AG09309 (cell line): ENCODE measurements around the gene GNG7.
"Not testable (repeated sequence)": the region's sequence is repeated elsewhere in the genome, so short reads cannot be mapped to it uniquely, and the experiment has no call there.

ENCODE experiments used
- DNase-seq: peaks from one replicate; pipeline ENCODE4 v3.0.0-alpha.2; 2010; ENCODE audit warnings: low read depth
- H3K4me3 ChIP-seq: 2 replicates; pipeline ENCODE4 v1.5.1; 2011; ENCODE audit warnings: mild to moderate bottlenecking, low read depth, low read length, moderate library complexity; ENCODE audit not compliant: control insufficient read depth
- TF ChIP-seq, protein P1 (sequence below): IDR thresholded peaks from 2 replicates; pipeline ENCODE4 v1.5.1; 2011; ENCODE audit warnings: mild to moderate bottlenecking, low read depth, low read length, inconsistent platforms; ENCODE audit not compliant: insufficient read depth, control insufficient read depth; ENCODE audit errors: missing control alignments

Gene GNG7

DNA sequence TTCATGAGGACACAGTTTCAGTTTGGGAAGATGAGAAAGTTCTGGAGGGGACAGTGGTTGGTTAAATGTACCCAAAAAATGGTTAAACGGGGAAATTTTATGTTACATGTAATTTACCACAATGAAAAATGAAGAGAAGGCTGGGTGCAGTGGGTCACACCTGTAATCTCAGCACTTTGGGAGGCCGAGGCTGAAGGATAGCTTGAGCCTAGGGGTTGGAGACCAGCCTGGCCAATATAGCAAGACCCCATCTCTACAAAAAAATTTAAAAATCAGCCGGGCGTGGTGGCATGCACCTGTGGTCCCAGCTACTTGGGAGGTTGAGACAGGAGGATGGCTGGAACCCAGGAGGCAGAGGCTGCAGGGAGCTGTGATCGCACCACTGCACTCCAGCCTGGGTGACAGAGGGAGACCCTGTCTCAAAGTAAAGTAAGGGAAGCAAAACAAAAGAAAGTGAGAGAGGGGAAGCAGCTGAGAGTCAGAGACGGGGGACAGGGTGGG is 17.2 kb downstream of the GNG7 start:
- H3K4me3 ChIP-seq, result no peak overlapping the region
- DNase-seq, result no peak
- TF ChIP-seq, protein P1, sequence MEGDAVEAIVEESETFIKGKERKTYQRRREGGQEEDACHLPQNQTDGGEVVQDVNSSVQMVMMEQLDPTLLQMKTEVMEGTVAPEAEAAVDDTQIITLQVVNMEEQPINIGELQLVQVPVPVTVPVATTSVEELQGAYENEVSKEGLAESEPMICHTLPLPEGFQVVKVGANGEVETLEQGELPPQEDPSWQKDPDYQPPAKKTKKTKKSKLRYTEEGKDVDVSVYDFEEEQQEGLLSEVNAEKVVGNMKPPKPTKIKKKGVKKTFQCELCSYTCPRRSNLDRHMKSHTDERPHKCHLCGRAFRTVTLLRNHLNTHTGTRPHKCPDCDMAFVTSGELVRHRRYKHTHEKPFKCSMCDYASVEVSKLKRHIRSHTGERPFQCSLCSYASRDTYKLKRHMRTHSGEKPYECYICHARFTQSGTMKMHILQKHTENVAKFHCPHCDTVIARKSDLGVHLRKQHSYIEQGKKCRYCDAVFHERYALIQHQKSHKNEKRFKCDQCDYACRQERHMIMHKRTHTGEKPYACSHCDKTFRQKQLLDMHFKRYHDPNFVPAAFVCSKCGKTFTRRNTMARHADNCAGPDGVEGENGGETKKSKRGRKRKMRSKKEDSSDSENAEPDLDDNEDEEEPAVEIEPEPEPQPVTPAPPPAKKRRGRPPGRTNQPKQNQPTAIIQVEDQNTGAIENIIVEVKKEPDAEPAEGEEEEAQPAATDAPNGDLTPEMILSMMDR, result no peak

DNA sequence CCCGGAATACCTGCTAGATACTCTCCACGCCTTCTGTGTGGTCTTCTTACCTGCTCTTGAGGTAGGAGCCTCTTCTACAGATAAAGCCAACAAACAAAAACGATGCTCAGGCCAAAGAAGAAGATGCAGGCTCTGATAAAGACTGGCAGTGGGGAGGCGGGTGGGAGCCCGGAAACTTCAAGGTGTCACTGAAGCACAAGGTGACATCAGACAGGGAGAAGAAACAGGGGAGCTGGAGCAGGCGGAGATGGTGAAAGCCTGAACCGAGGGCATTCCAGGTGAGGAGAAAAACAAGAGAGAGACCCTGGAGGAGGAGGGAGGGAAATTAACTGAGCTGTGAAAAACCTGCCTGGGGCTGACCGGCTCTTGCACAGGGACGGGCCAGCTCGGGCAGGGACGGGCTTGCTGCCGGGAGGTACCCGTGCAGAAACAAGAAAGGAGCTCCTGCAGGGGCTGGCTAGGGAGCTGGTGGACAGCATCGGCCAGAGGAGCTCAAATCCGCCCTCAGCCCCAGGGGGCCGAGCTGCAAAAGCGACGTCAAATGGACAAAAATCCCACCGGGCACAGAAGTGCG is 19.0 kb downstream of the GNG7 start:
- no peak for DNase-seq

DNA sequence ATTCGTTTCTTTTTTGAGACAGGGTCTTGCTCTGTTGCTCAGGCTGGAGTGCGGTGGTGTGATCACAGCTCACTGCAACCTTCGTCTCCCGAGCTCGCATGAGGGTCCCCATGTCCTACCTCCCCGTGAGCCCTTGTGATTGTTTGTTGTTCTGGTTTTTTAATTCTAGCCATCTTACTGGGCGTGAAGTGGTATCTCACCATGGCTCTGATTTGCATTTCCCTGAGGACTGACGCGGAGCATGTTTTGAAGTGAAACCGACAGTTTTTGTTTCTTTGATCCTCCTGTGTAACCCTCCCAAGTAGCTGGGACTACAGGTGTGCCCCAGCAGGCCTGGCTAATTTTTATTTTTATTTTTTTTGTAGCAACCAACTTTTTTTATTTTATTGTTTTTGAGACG is 21.7 kb downstream of the GNG7 start:
- no peak overlapping the region for H3K4me3 ChIP-seq
- TF ChIP-seq, protein P1, result no peak
- DNase-seq, result no peak

More for the DNA sequence above, 19.0 kb downstream of the GNG7 start:
- TF ChIP-seq, protein P1, result no peak
- no peak overlapping the region for H3K4me3 ChIP-seq

DNA sequence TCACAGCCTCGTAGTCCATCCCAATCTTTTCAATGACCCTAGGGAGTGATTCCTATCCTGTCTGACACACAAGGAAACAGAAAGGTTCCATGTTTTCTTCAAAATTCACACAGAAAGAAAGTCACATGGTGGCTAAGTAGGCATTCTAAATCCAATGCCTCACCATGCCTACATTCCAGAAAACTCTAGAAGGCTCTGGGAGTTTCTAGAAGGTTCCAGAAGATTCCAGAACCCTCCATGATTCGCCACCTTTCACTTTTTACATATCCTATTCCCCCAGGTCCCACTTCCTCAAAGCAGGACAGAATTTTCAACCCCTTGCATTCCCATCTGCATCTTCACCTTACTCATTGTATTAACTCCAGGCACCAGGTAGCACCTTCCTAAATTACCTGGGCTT is 23.1 kb downstream of the GNG7 start:
- H3K4me3 ChIP-seq, result no peak overlapping the region
- TF ChIP-seq, protein P1, result no peak
- DNase-seq, result no peak

DNA sequence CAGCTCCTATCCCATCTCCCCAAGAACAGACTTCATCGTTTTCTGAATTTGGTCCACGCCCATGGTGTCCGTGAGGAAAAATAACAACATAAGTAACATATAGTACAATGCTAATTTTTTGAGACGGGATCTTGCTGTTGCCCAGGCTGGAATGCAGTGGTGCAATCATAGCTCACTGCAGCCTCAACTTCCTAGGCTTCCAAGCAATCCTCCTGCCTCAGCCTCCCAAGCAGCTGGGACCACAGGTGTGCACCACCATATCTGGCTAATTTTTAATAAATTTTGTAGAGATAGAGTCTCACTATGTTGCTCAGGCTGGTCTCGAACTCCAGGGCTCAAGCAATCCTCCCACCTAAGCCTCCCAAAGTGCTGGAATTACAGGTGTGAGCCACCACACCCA is 23.5 kb downstream of the GNG7 start:
- not testable (repeated sequence) for H3K4me3 ChIP-seq, DNase-seq

DNA sequence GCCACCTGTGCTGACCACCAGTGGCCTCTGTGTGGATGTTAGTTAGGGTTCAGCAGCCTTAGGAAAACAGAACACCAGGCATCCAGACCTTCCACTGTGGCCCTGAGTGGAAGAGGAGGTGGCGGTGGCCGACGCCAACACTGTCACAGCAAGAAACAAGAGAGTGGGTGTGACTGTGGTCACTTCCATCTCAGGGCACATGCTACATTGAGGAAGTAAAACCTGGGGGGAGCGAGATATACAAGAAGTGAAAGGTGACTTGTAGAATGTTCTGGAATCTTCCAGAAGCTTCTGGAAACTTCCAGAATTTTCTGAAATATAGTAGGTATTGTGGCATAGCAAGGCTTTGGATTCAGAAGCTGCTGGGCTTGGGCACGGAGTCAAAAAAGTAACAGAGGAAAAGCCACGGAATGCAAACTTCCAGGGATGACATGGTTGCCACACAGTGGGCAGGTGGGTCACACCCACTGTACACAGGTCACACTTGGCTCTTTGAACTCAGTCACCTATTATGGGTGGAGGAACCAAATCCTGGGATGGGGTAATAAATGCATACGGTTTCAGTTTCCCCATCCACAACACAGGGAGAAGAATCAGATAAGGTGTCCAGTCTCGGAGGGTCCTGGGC is 24.3 kb downstream of the GNG7 start:
- no peak for DNase-seq
- TF ChIP-seq, protein P1, result no peak
- H3K4me3 ChIP-seq, result no peak overlapping the region

DNA sequence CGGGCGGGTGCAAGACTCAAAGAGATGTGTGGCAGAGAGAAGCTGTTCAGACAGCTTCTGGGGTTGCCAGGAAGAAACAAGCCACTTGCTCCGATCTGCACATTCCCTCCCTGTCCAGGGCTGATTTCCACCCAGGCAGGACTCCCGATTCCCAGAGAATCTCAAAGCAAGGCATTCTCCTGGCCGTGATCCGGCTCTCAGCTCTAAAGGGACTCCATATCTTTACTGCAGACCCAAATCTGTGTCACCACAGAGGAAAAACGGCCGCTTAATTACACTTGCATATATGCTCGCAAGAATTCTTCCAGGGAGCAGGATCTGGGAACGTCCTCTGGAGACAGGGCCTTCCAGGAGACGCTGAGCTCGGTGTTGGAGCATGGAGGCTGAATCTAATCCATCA is 25.7 kb downstream of the GNG7 start:
- DNase-seq, result no peak
- TF ChIP-seq, protein P1, result no peak
- no peak overlapping the region for H3K4me3 ChIP-seq
